Erythroblast (primary cell): ENCODE measurements around the gene SLC46A2.

Experiments used
- GATA1 ChIP-seq: IDR thresholded peaks from 2 replicates; pipeline ENCODE4 v1.6.1; 2011; ENCODE audit warnings: low read depth, mild to moderate bottlenecking, control low read depth, low read length, moderate library complexity
- POLR2A ChIP-seq: IDR thresholded peaks from 2 replicates; pipeline ENCODE4 v1.6.1; 2011; ENCODE audit warnings: mild to moderate bottlenecking, low read length

DNA sequence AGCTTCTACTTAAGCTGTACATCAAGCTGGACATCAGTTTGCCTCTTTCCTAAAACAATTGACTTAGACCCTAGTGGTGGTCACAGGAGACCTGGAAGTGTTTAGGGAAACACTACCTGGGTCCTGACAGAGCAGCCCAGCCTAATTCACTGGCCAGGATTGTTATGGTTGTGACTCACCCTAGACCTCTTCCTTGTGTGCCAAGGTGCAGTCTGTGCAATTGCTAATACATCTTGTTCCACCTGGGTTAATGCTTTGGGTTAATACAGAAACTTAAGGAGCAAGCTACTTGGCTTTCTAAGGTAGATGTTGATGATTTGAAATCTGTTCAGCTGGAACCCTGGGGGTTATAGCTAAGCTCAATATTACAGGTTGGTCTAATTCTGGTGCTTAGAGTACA, 48.7 kb upstream of the SLC46A2 start:
- TF ChIP-seq POLR2A (no peak), GATA1 (no peak)
